Small intestine (tissue), 7 donors: Measurements from ENCODE around the gene LUZP2. TPM values are rescaled to one million over a fixed set of nuclear protein-coding genes. Genes with fewer than 3 reads are reported as not detected.
A peak's percentile ranks its signal among the peaks of the same experiment; 100 is the strongest.

Source experiments
- DNase-seq, 2 donors: peaks; one replicate each; pipeline versions ENCODE4 v3.0.0 to v3.0.0-alpha.2; 2013
- FAIRE-seq: peaks from 2 replicates; lab custom pipeline; 2012; peaks lifted over from hg19 to GRCh38; lab: Jason Lieb, UNC
- H3K27ac ChIP-seq, 3 donors: one replicate each; pipeline ENCODE4 v1.5.1; 2013; ENCODE audit warnings: low read length in 2 of 3, mild to moderate bottlenecking in 2 of 3, control low read depth in 1 of 3, inconsistent platforms in 1 of 3, low read depth in 1 of 3, moderate library complexity in 1 of 3
- H3K27me3 ChIP-seq, 3 donors: one replicate each; pipeline ENCODE4 v1.6.1; 2013; ENCODE audit warnings: low read length in 3 of 3, inconsistent platforms in 1 of 3; ENCODE audit not compliant: control insufficient read depth in 3 of 3, insufficient read depth in 3 of 3
- H3K36me3 ChIP-seq, 3 donors: one replicate each; pipeline ENCODE4 v1.6.1; 2013; ENCODE audit warnings: low read length in 3 of 3, inconsistent platforms in 1 of 3, low read depth in 1 of 3, mild to moderate bottlenecking in 1 of 3, moderate library complexity in 1 of 3; ENCODE audit not compliant: control insufficient read depth in 3 of 3, insufficient read depth in 2 of 3
- H3K4me1 ChIP-seq, 3 donors: one replicate each; pipeline ENCODE4 v1.6.1; 2013; ENCODE audit warnings: low read length in 2 of 3, inconsistent platforms in 1 of 3, low read depth in 1 of 3, mild to moderate bottlenecking in 1 of 3, moderate library complexity in 1 of 3; ENCODE audit not compliant: control insufficient read depth in 3 of 3, insufficient read depth in 2 of 3
- H3K4me3 ChIP-seq, 3 donors: one replicate each; pipeline ENCODE4 v1.5.1; 2013; ENCODE audit warnings: low read length in 3 of 3, control low read depth in 1 of 3, inconsistent platforms in 1 of 3, low read depth in 1 of 3, mild to moderate bottlenecking in 1 of 3, moderate library complexity in 1 of 3
- H3K9me3 ChIP-seq, 2 donors: one replicate each; pipeline ENCODE4 v1.6.1; 2013; ENCODE audit warnings: low read depth in 1 of 2, low read length in 1 of 2; ENCODE audit not compliant: control insufficient read depth in 2 of 2, insufficient read depth in 1 of 2
- WGBS, 3 donors: extraction: QIAGEN DNeasy Blood & Tissue Kit; methylation state at CpG; one replicate each; pipeline ENCODE4 v1.1.7; 2013; 5-methylcytosine and 5-hydroxymethylcytosine counted together
- polyA plus RNA-seq, 4 donors: library from polyadenylated mRNA; stranded (reverse) in 3 of 4; unstranded in 1 of 4; fragments of 200-250 nt in 3 of 4; fragments of 120-200 nt in 1 of 4; gene quantifications; one replicate each; pipeline versions ENCODE4 v1.2.1 to v1.2.3, GENCODE V29; 2013
- donor health status: healthy with polysubstance abuse.
- donor health status: control.
- donor health status: control.
- donor health status: Bipolar disorder and iron deficiency.
- donor health status: healthy.

The LUZP2 gene
- polyA plus RNA-seq, 4 donors, result 0.52 to 1.3 TPM; not detected in 2

DNA sequence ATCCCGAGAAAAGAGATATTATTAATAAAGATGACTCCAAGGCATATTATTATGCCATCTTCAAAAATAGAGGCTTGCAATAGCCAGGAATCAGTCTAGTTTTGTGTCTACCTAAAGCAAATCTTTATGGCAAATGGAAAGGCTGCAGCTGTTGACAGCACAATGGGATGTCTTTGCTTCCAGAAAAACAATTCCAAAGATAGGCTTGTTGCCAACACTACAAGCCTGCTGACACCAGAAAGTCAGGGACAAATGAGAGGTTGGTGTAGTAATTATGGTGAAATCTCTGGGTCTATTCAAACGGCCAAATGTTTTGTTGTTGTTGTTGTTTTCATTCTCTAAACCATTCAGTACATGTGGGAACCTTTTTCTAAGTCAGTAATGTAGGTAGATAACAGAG is 101.8 kb downstream of the LUZP2 start:
- Histone ChIP-seq H3K36me3 (no peaks in the 10 kb centered on the region), H3K9me3 (no peaks in the 10 kb centered on the region), H3K4me3 (no peak overlapping the region), H3K27ac (no peak overlapping the region), H3K27me3 (no peaks in the 10 kb centered on the region), H3K4me1 (no peaks in the 10 kb centered on the region)
- 44 to 58% (median 49%) methylated on average over 2 of the region's 2 CpGs for WGBS, 3 donors
- FAIRE-seq (no peak), DNase-seq (no peak)

- no peaks in the 10 kb centered on the region for H3K27me3 ChIP-seq
- no peaks in the 10 kb centered on the region for H3K36me3 ChIP-seq
- no peaks in the 10 kb centered on the region for H3K4me1 ChIP-seq
- H3K27ac ChIP-seq, result no peak overlapping the region
- H3K9me3 ChIP-seq, result no peaks in the 10 kb centered on the region
- DNase-seq (peak in 1 of 2 donors; percentile 11), FAIRE-seq (no peak)
- no peak overlapping the region for H3K4me3 ChIP-seq
- WGBS, 3 donors, result 67 to 73% (median 72%) methylated on average over 4 of the region's 4 CpGs
These were observed 112.6 kb downstream of the LUZP2 start for GRCh38 chr11:24609192-24610119.

DNA sequence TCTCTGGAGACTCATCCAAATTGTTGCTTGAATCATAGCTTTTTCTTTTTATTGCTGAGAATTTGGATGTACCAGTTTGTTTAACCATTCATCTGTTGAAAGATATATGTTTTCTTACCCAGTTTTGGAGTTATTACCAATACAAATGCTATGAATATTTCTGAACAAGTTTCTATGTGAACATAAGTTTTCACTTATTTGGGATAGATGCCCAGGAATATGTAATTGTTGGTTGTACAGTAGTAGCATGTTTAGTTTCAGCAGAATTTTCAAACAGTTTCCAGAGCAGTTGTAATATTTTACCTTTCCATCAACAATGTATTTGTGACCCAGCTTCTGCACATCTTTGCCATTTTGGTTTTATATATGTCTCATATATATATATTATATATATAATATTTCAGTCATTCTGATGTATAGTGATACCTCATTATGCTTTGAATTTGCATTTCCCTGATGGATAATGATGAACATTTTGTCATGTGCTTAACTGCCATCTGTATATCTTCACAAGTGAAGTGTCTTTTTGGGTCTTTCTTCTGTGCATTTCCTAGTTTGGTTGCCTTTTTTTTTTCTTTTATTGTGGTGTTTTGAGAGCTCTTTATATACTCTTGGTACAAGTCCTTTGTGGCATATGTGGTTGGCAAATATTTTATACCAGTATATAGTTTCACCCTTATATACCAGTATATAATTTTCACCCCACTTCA is 118.8 kb downstream of the LUZP2 start:
- DNase-seq, result no peak
- Histone ChIP-seq H3K27me3 (no peaks in the 10 kb centered on the region), H3K36me3 (no peaks in the 10 kb centered on the region), H3K9me3 (no peaks in the 10 kb centered on the region), H3K27ac (no peak overlapping the region), H3K4me3 (no peak overlapping the region), H3K4me1 (no peaks in the 10 kb centered on the region)
- no peak for FAIRE-seq

DNA sequence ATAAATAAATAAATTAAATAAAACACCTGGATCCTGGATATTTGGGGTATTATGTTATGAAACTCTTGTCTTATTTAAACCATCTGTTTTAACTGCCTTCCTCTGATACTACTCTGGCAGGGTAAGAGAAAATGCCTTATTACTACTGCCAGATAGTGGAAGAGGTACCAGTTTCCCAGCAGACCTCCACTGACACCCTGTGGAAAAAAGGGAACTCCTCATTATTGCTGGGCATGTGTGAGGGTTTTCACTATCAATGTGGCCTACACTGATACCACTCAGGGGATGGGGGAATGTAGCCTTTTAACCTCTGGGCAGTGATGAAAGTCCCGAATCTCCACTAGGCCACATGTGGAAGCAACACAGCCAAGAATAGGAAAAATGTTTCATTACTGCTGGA is 121.0 kb downstream of the LUZP2 start:
- peak in 1 of 2 donors; percentile 10 for DNase-seq
- H3K4me3 ChIP-seq, result no peak overlapping the region
- no peaks in the 10 kb centered on the region for H3K4me1 ChIP-seq
- H3K27me3 ChIP-seq, result no peaks in the 10 kb centered on the region
- H3K27ac ChIP-seq, result no peak overlapping the region
- FAIRE-seq, result no peak
- WGBS, 3 donors, result 72 to 89% (median 74%) methylated on average over 1 of the region's 1 CpG
- no peaks in the 10 kb centered on the region for H3K9me3 ChIP-seq
- no peaks in the 10 kb centered on the region for H3K36me3 ChIP-seq

GRCh38 chr11:24619900-24620299 is 123.0 kb downstream of the LUZP2 start:
- no peaks in the 10 kb centered on the region for H3K36me3 ChIP-seq
- DNase-seq (no peak), FAIRE-seq (no peak)
- H3K9me3 ChIP-seq, result no peaks in the 10 kb centered on the region
- no peak overlapping the region for H3K4me3 ChIP-seq
- H3K27ac ChIP-seq, result no peak overlapping the region
- H3K27me3 ChIP-seq, result no peaks in the 10 kb centered on the region
- whole genome bisulfite sequencing, 3 donors, result 73 to 84% (median 82%) methylated on average over 1 of the region's 1 CpG
- no peaks in the 10 kb centered on the region for H3K4me1 ChIP-seq

GRCh38 chr11:24622262-24622661 is 125.4 kb downstream of the LUZP2 start:
- no peaks in the 10 kb centered on the region for H3K4me1 ChIP-seq
- no peak overlapping the region for H3K27ac ChIP-seq
- no peaks in the 10 kb centered on the region for H3K9me3 ChIP-seq
- H3K4me3 ChIP-seq, result no peak overlapping the region
- H3K27me3 ChIP-seq, result no peaks in the 10 kb centered on the region
- H3K36me3 ChIP-seq, result no peaks in the 10 kb centered on the region
- no peak for FAIRE-seq
- no peak for DNase-seq
- 66 to 75% (median 73%) methylated on average over 6 of the region's 6 CpGs for WGBS, 3 donors

DNA sequence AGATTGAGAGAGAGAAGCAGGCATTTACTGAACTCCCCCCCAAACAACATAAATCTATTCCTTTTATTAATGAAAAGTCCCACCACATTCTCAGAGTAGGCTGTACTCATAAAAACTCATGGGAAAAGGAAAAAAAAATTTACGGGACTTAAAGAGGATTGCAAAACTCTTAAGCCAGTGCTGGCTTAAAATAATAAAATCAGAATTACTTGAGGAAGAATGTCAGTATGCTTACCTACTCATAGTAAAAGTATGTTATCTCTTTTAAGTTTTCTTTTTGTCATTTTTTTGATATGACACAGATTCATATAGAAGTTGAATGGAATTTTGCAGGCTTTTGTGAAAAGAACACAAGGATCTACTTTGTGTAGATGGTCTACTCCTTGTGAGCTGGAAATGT is 126.3 kb downstream of the LUZP2 start:
- Histone ChIP-seq H3K27me3 (no peaks in the 10 kb centered on the region), H3K36me3 (no peaks in the 10 kb centered on the region), H3K4me3 (no peak overlapping the region), H3K9me3 (no peaks in the 10 kb centered on the region), H3K27ac (no peak overlapping the region), H3K4me1 (no peaks in the 10 kb centered on the region)
- 11 to 74% (median 48%) methylated on average over 1 of the region's 1 CpG for WGBS, 3 donors
- FAIRE-seq (no peak), DNase-seq (no peak)

- FAIRE-seq, result no peak
- peak in 1 of 2 donors; percentile 19 for DNase-seq
- Histone ChIP-seq H3K27me3 (no peaks in the 10 kb centered on the region), H3K9me3 (no peaks in the 10 kb centered on the region), H3K4me3 (no peak overlapping the region), H3K36me3 (no peaks in the 10 kb centered on the region), H3K27ac (no peak overlapping the region), H3K4me1 (no peaks in the 10 kb centered on the region)
- WGBS, 3 donors, result 25 to 64% (median 44%) methylated on average over 2 of the region's 2 CpGs
These were observed 127.6 kb downstream of the LUZP2 start for GRCh38 chr11:24624432-24624831.
